ENCODE measurements around the gene BTD. TPM values are rescaled to one million over a fixed set of nuclear protein-coding genes. Genes with fewer than 3 reads are reported as not detected.

The BTD gene
- total and polyA plus RNA-seq, 2 donors (not counting 3 experiments of a cell fraction or from before 2014, with no cell fraction given) = 20.3 to 32.2 TPM

DNA sequence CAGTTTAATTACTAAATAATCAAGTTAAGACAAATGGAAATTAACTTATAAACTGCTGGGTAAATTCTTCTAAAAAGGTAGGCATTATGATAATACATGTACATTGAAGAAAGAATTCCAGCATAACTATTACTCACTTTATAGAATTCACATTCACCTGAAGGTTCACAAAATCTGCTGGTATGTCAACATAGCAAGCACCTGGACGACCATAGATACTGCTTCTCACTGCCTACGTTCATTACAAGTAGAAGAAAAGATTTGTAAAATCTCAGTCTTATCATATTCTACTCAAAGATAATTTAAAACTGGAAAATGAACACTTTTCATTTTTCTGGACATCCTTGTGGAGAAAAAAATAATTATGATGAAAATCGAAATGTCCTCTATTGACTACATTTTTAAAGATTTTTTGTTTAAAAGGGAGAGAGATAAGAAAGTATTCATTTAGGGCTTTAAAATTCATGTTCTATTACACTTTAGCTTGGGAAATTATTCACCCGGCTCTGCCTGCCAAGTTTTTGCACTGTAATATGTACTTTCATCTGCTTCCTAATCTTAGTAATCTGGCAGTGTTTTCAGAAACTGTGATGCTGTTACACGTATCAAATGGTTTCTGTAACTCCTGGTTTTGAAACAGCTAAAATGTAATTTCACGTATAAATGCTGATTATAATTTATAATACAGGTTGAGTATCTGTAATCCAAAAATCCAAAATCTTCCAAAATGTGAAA, 16.3 kb upstream of the BTD start:
- H3K27me3 ChIP-seq (ENCODE audit: control insufficient read depth in 2 of 2, insufficient read depth in 2 of 2, low read length in 2 of 2) = no peaks in the 10 kb centered on the region
- no TSS peak for BruUV-seq (replicated peaks)
- H3K4me1 ChIP-seq (ENCODE audit: control insufficient read depth, extremely low read depth, insufficient read depth, low read length) = no peaks in the 10 kb centered on the region
- H3K27ac ChIP-seq (ENCODE audit: insufficient read depth, low read depth, low read length) = no peak overlapping the region
- H3K9me3 ChIP-seq (replicated peaks; ENCODE audit: control insufficient read depth, insufficient read depth, low read length) = no peaks in the 10 kb centered on the region
- no peak for FAIRE-seq
- no peak overlapping the region for H3K9ac ChIP-seq (replicated peaks; ENCODE audit: extremely low read depth, insufficient read depth, low read length)
- H4K20me1 ChIP-seq (replicated peaks; ENCODE audit: control insufficient read depth, extremely low read depth, insufficient read depth, low read length) = no peaks in the 10 kb centered on the region
- peaks cover 2 to 13% of the 10 kb centered on the region in 2 experiments for H3K36me3 ChIP-seq (ENCODE audit: control insufficient read depth in 2 of 2, extremely low read depth in 1 of 2, insufficient read depth in 2 of 2, low read length in 2 of 2)
- POLR2A ChIA-PET = no interaction called here
- intact Hi-C loops (cut with micrococcal nuclease) (no loop called here), dilution Hi-C loops (cut with MboI; ENCODE audit: extremely low pct_ligation_motif_present, low sequenced_read_pairs) (no loop called here)
- CTCF ChIA-PET = no interaction called here
- no peak overlapping the region for H3K4me3 ChIP-seq (replicated peaks in 1 of 3; ENCODE audit: insufficient read depth in 1 of 3, low read depth in 1 of 3, low read length in 3 of 3)
- no peaks in the 10 kb centered on the region for H3K9me1 ChIP-seq (replicated peaks; ENCODE audit: control insufficient read depth, extremely low read depth, insufficient read depth, low read length)
- H3K4me2 ChIP-seq (ENCODE audit: insufficient read depth, low read length) = no peak overlapping the region
- no peaks in the 10 kb centered on the region for H3K79me2 ChIP-seq (ENCODE audit: control insufficient read depth, insufficient read depth, low read length)
- DNase-seq (ENCODE audit: low read depth, low spot score) = no peak
- H2AFZ ChIP-seq (ENCODE audit: low read depth, low read length) = no peak overlapping the region
- TF ChIP-seq, protein P1, sequence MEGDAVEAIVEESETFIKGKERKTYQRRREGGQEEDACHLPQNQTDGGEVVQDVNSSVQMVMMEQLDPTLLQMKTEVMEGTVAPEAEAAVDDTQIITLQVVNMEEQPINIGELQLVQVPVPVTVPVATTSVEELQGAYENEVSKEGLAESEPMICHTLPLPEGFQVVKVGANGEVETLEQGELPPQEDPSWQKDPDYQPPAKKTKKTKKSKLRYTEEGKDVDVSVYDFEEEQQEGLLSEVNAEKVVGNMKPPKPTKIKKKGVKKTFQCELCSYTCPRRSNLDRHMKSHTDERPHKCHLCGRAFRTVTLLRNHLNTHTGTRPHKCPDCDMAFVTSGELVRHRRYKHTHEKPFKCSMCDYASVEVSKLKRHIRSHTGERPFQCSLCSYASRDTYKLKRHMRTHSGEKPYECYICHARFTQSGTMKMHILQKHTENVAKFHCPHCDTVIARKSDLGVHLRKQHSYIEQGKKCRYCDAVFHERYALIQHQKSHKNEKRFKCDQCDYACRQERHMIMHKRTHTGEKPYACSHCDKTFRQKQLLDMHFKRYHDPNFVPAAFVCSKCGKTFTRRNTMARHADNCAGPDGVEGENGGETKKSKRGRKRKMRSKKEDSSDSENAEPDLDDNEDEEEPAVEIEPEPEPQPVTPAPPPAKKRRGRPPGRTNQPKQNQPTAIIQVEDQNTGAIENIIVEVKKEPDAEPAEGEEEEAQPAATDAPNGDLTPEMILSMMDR (IDR thresholded peaks at IDR 0.05; ENCODE audit: extremely low read depth in 1 of 2, insufficient read depth in 1 of 2, low read depth in 1 of 2, low read length in 2 of 2) = no peak
- TF ChIP-seq MYC (IDR thresholded peaks at IDR 0.05; ENCODE audit: low read depth, low read length) (no peak), JUN (IDR thresholded peaks at IDR 0.05; ENCODE audit: borderline replicate concordance, insufficient read depth, insufficient read length, low read depth) (no peak), EZH2 (IDR thresholded peaks at IDR 0.05; ENCODE audit: borderline replicate concordance, low read depth, low read length, severe bottlenecking) (no peak), GATA2 (IDR thresholded peaks at IDR 0.05; ENCODE audit: insufficient read depth, insufficient read length, low read depth, low read length) (no peak), POLR2A (IDR thresholded peaks at IDR 0.05; ENCODE audit: low read depth, low read length) (no peak), POLR2AphosphoS5 (IDR thresholded peaks at IDR 0.05; ENCODE audit: insufficient read depth, low read depth, low read length) (no peak), FOS (IDR thresholded peaks at IDR 0.05; ENCODE audit: borderline replicate concordance, insufficient read depth, low read length) (no peak)
- TF ChIP-seq, protein P2, sequence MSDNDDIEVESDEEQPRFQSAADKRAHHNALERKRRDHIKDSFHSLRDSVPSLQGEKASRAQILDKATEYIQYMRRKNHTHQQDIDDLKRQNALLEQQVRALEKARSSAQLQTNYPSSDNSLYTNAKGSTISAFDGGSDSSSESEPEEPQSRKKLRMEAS (IDR thresholded peaks at IDR 0.05; ENCODE audit: insufficient read depth, insufficient read length) = no peak

Data from endothelial cell of umbilical vein (primary cell).